PFSK-1 (cell line): Measurements from ENCODE around the gene DOK5.

Experiments
- POLR2AphosphoS5 ChIP-seq: IDR thresholded peaks from 2 replicates; pipeline ENCODE4 v1.6.1; 2012; ENCODE audit warnings: low read depth, mild to moderate bottlenecking, control low read depth, low read length, moderate library complexity
- TAF1 ChIP-seq: IDR thresholded peaks from 2 replicates; pipeline ENCODE4 v1.6.1; 2012; ENCODE audit warnings: low read length, control low read depth, borderline replicate concordance; ENCODE audit not compliant: insufficient read depth

GRCh38 chr20:54497931-54498718, 22.7 kb downstream of the DOK5 start:
- TF ChIP-seq POLR2AphosphoS5 (no peak), TAF1 (no peak)
